K562 (cell line): ENCODE results near the gene SUPT3H. TPM values are rescaled to one million over a fixed set of nuclear protein-coding genes. Genes with fewer than 3 reads are reported as not detected.
A peak's percentile ranks its signal among the peaks of the same experiment; 100 is the strongest.

Source experiments
- C11orf30 ChIP-seq: fragments of 450-650 bp; IDR thresholded peaks from 2 replicates; pipeline ENCODE4 v1.6.1; 2016; ENCODE audit warnings: low read depth, mild to moderate bottlenecking
- CHD7 ChIP-seq: fragments of 200-600 bp; sonication (generic); IDR thresholded peaks from one replicate; pipeline ENCODE4 v1.6.1; 2012; ENCODE audit warnings: mild to moderate bottlenecking, low read depth, low read length, inconsistent platforms
- EGR1 ChIP-seq: fragments of 450-650 bp; conservative IDR thresholded peaks from 2 replicates; pipeline ENCODE4 v1.6.1; 2017; ENCODE audit warnings: mild to moderate bottlenecking
- GTF3C2 ChIP-seq: IDR thresholded peaks from 3 replicates; pipeline ENCODE4 v1.6.1; 2011; ENCODE audit warnings: borderline replicate concordance, mild to moderate bottlenecking, moderate library complexity; ENCODE audit not compliant: insufficient read length; ENCODE audit errors: extremely low read depth
- HMBOX1 ChIP-seq: sonication (generic); IDR thresholded peaks from 2 replicates; pipeline ENCODE4 v1.6.1; 2016
- JUND ChIP-seq, 2 experiments: IDR thresholded peaks; 2 replicates in 1 of 2; 3 replicates in 1 of 2; pipeline ENCODE4 v1.6.1; 2011; ENCODE audit warnings: borderline replicate concordance in 2 of 2, low read depth in 2 of 2, low read length in 2 of 2, improper control_type of control experiment in 1 of 2, missing biosample characterization in 1 of 2, missing genetic modification characterization in 1 of 2, missing genetic modification reagents in 1 of 2
- MED1 ChIP-seq: sonication (generic); formaldehyde crosslinking; IDR thresholded peaks from 2 replicates; pipeline ENCODE4 v1.8.1; 2023; ENCODE audit warnings: missing genetic modification reagents, borderline replicate concordance
- PHB ChIP-seq: fragments of 250-450 bp; sonication (Bioruptor Pico); IDR thresholded peaks from 2 replicates; pipeline ENCODE4 v1.5.0; 2021
- RBM17 ChIP-seq: fragments of 200-400 bp; formaldehyde crosslinking; IDR thresholded peaks from 2 replicates; pipeline ENCODE4 v1.6.1; 2017; ENCODE audit warnings: low read depth, mild to moderate bottlenecking, low read length, borderline replicate concordance
- TEAD1 ChIP-seq, 2 experiments: fragments of 450-650 bp in 1 of 2; sonication (generic) in 1 of 2; formaldehyde crosslinking; IDR thresholded peaks; 2 replicates each; pipeline versions ENCODE4 v1.4.0 to v1.8.0; 2020 to 2022; ENCODE audit warnings: mild to moderate bottlenecking in 2 of 2, missing genetic modification reagents in 1 of 2
- ZKSCAN3 ChIP-seq: fragments of 250-450 bp; sonication (Bioruptor Pico); IDR thresholded peaks from 2 replicates; pipeline ENCODE4 v1.4.0; 2020
- ZNF445 ChIP-seq: fragments of 250-450 bp; sonication (Bioruptor Pico); IDR thresholded peaks from 2 replicates; pipeline ENCODE4 v1.4.0; 2020; ENCODE audit warnings: low read depth, mild to moderate bottlenecking, moderate library complexity
- polyA plus RNA-seq, 8 experiments: library from polyadenylated mRNA; depleted of rRNA in 4 of 8; stranded (reverse) in 5 of 8; unstranded in 3 of 8; fragments of >200 nt; fragmentation: Nextera tagmentation in 2 of 8; fragmentation: Illumina TruSeq in 1 of 8; extraction: Ambion mirVana in 2 of 8; extraction: Trizol in 1 of 8; gene quantifications; 2 replicates each; pipeline versions ENCODE4 v1.2.1 to v1.2.3, GENCODE V29; 2011 to 2014; ENCODE audit warnings: inconsistent platforms in 1 of 8, missing spikeins in 1 of 8
- total RNA-seq, 7 experiments: library from RNA; depleted of rRNA in 6 of 7; stranded (reverse); fragments of >200 nt in 6 of 7; fragmentation: Illumina TruSeq in 2 of 7; extraction: Trizol in 2 of 7; gene quantifications; 2 replicates each; pipeline versions ENCODE4 v1.2.1 to v1.2.3, GENCODE V29; 2011 to 2021; ENCODE audit warnings: low replicate concordance in 1 of 7

The SUPT3H gene
- total and polyA plus RNA-seq, 9 of the 15 experiments (the other 6 are each of a cell fraction or from before 2014, with no cell fraction given) = 7.2 to 16.3 (median 11.9) TPM

DNA sequence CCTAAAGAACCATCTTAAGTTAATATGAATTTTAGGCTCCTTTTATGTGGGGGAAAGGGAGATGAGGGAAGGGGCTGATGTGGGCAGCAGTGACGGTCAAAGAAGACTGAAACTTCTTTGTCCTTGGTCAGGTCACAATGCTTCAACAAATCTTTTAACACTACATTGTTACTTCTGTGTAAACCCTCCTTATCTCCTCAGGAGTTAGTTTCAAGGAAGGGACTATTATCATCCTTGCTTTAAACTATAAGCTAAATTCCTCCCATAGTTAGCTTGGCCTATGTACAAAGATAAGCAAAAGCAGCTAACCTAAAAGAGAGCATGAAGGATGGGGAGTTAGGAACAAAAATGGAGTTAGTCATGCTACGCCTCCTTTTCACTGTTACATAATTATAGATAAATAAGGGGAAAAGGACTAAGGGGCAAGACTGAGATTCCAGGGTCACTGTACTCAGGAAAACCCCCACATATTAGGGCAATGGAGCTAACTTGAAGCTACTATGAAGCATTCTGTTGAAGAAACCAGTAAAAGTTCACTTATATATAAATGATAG lies 222.3 kb downstream of the SUPT3H start (continued):
- TF ChIP-seq CHD7 (no peak), EGR1 (no peak), JUND (IDR thresholded peaks at IDR 0.05; ENCODE audit: borderline replicate concordance, low read depth, low read length) (no peak), JUND (tag; IDR thresholded peaks at IDR 0.05; ENCODE audit: borderline replicate concordance, low read depth, low read length) (no peak; the same call in 2 of the 3 replicates), PHB (CRISPR knock-in tag) (no peak), HMBOX1 (peak; percentile 34; the same call in 1 of the 2 replicates), GTF3C2 (no peak), RBM17 (no peak), C11orf30 (no peak), ZKSCAN3 (0 out of 2 replicates have a peak, but pooled peaks have one; percentile 49), TEAD1 (CRISPR knock-in tag; IDR thresholded peaks at IDR 0.05) (peak in 1 of 2 experiments; percentile 40; a peak in 1 of 4 replicates), ZNF445 (CRISPR knock-in tag) (no peak), MED1 (CRISPR knock-in tag) (no peak)
